ENCODE data around the gene ZMYND11.

DNA sequence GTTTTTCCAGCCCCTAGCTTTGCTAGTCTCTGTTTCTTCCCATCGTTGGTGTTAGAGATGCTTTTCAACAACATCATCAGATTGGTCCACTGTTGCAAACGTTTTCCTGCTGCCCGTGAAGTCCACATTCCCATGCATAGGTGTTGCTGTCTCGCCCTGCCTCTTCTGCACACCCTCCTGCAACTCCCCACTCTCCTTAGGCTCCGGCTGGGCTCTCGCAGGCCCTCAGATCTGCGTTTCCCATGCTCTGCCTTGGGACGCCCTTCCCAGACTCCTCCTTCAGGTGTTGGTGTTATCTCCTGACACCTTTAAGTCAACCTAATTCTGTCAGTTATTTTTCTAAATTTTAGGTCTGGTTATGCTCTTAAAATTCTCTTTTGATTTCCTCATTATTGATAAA, 55.0 kb downstream of the ZMYND11 start:
- TF ChIP-seq, protein P1, sequence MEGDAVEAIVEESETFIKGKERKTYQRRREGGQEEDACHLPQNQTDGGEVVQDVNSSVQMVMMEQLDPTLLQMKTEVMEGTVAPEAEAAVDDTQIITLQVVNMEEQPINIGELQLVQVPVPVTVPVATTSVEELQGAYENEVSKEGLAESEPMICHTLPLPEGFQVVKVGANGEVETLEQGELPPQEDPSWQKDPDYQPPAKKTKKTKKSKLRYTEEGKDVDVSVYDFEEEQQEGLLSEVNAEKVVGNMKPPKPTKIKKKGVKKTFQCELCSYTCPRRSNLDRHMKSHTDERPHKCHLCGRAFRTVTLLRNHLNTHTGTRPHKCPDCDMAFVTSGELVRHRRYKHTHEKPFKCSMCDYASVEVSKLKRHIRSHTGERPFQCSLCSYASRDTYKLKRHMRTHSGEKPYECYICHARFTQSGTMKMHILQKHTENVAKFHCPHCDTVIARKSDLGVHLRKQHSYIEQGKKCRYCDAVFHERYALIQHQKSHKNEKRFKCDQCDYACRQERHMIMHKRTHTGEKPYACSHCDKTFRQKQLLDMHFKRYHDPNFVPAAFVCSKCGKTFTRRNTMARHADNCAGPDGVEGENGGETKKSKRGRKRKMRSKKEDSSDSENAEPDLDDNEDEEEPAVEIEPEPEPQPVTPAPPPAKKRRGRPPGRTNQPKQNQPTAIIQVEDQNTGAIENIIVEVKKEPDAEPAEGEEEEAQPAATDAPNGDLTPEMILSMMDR (IDR thresholded peaks at IDR 0.05) = no peak
- TF ChIP-seq ZFX (IDR thresholded peaks at IDR 0.05; ENCODE audit: borderline replicate concordance) = no peak
